GM12875 (cell line): ENCODE measurements around the gene GRPEL1.

Source experiments
- H3K4me3 ChIP-seq: one replicate; pipeline ENCODE4 v1.5.1; 2011; ENCODE audit warnings: low read depth, low read length, control low read depth
- CTCF ChIP-seq: IDR thresholded peaks from 2 replicates; pipeline ENCODE4 v1.5.1; 2011; ENCODE audit warnings: low read depth, mild to moderate bottlenecking, control low read depth, inconsistent platforms, low read length, moderate library complexity, borderline replicate concordance; ENCODE audit not compliant: insufficient read depth

GRPEL1 gene

DNA sequence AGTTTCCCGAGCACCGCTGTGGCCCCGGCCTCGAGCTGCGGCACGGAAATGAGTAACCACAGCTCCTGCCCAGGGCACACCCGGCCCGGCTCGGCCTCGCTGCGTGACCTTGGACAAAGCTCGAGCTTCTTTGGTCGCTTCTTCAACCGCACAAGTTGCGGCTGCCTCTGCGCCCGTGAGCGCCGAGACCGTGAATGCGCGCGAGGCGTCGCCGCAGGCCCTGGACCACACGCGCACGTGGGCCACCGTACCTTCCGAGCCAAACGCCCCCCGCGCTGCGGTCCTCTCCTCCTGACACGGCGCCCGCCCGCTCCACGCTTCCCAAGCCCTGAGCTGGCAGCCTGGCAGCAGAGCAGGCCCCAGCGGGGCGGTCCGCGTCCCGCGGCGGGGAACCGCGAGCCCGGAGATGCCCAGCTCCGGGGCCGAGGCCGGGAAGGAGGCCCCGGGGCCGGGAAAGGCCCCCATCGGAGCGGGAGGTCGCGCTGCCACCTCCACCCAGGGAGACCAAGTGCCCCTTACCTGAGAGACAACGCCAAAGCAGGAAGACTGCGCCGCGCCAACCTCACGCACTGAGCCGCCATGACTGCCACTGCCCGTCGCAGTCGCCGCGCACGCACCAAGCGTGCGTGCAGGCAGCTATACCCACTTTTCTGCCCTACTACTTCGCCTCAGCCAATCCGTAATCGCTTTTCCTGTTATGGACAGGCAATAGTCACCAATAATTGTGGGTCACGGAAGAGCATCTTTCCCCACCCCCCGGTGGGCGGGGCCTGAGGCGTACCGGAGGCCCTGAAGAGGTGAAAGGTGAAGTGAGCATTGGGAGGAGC lies at the start of gene GRPEL1:
TSS of gene GRPEL1 (minus strand) at position 613 of the 827 bp plus-strand sequence. CDS start at position 581, 32 bp downstream.
- H3K4me3 ChIP-seq, result peak within 1 kb of the TSS; percentile 98

GRCh38 chr4:7116705-7117104 lies 48.8 kb upstream of the GRPEL1 start:
- no peak for TF ChIP-seq CTCF
- no peak overlapping the region for H3K4me3 ChIP-seq

More for the DNA sequence above, at the start of gene GRPEL1:
- TF ChIP-seq CTCF, result no peak

DNA sequence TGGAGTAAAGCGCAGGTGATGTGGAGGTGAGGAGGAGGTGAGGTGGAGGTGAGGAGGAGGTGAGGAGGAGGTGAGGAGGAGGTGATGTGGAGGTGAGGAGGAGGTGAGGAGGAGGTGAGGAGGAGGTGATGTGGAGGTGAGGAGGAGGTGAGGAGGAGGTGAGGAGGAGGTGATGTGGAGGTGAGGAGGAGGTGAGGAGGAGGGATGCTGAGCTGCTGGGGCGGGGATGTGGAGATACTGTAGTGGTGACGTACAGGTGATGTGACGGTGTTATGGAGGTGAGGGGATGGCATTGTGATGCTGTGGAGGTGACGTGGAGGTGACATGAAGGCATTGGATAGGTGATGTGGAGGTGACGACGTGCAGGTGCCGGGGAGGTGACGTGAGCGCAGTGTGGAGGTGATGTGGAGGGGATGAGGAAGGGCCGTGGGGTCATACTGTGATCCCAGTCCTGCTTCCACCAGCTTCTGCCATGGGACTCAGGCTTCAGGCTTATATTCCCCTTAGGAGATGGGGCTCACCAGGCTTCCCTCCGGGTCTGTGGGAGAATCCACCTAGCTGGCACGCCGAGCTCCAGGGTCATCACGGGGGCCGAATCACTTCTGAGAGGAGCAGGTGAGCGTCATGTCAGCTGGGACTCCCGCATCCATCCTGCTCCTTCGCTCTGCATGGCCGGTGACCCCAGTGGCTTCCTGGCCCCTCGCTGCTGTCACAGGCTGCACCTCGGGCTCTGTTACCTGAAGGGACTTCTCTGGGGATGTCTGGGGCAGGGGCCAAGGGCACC lies 47.9 kb upstream of the GRPEL1 start:
- no peak for TF ChIP-seq CTCF
- no peak overlapping the region for H3K4me3 ChIP-seq

- H3K4me3 ChIP-seq, result no peak overlapping the region
- no peak for TF ChIP-seq CTCF
Measured at GRCh38 chr4:7112656-7113055, 44.8 kb upstream of the GRPEL1 start.

DNA sequence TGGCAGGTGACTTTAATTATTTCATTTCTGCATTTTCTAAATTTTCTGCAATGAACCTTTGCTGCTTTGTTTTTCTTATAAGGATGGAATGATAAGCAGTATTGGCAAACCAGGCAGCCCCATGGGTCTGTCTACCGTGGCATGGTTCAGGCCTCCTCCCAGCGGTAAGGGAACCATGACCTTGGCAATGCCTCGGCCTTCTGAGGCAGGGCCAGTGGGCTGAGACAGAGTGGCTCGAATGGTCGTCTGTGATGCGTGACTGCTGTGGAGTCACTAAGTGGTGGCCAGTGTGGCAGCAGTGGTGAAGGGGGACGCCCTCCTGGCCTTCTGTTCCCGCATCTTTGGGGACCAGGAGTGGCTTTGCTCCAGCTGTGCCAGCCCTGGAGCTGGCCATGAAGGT lies 43.6 kb upstream of the GRPEL1 start:
- no peak for TF ChIP-seq CTCF
- no peak overlapping the region for H3K4me3 ChIP-seq

DNA sequence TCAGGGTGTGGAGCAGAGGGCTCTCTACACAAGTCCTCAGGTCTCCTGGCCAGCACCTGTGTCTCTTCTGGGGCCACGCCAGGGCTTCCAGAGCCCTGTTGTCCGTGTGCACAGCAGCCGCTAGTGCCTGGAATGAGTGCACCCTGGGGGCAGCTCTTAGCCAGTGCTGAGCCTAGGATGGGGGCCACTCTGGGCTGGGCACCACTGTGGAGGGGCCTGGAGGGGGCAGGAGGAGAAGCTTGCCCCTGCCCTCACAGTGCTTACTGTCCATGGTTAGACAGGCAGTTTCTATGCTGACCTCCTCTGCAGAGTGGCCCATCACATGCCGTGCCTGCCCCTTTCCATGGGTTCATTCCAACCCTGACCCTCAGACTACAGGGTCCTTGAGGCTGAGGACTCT lies 42.7 kb upstream of the GRPEL1 start:
- no peak for TF ChIP-seq CTCF
- no peak overlapping the region for H3K4me3 ChIP-seq
